ENCODE data around the gene MMP3. TPM values are rescaled to one million over a fixed set of nuclear protein-coding genes. Genes with fewer than 3 reads are reported as not detected.

The MMP3 gene
- polyA plus RNA-seq, 1 experiment: 59.4 TPM

DNA sequence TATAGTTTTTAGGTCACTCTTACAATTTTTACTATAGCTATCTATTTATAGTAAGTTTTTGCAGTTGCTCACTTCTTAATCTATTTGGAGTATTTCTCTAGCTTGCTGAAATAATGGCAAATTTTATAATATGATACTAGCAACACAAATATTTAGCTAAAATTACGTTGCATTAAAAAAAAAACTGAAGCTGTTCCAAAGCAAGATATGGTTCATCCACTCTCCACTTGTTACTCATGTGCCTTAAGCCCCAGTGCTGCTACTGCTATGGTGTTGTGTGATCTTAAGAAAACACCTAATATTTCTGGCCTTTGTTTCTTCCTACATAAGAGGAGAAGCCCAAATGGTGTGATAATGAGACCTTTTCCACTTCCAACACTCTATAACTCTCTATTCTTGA lies 479 bp downstream of the MMP3 start:
- Histone ChIP-seq H3K27me3 (ENCODE audit: control insufficient read depth, insufficient read depth, low read length) (no peaks in the 10 kb centered on the region), H3K4me3 (ENCODE audit: low read depth, low read length) (no peak overlapping the region), H3K36me3 (ENCODE audit: control insufficient read depth, insufficient read depth, low read length) (no peaks in the 10 kb centered on the region)
- ChIA-PET POLR2A (no interaction called here), CTCF (interaction anchor here (0.6 to 2.1 kb wide), 5 partner anchors 12 to 171 kb away, joined by 3 to 9 read pairs (median 3); no protein-coding TSS in a partner anchor)
- DNase-seq (ENCODE audit: low read depth): no peak
- TF ChIP-seq, protein P1, sequence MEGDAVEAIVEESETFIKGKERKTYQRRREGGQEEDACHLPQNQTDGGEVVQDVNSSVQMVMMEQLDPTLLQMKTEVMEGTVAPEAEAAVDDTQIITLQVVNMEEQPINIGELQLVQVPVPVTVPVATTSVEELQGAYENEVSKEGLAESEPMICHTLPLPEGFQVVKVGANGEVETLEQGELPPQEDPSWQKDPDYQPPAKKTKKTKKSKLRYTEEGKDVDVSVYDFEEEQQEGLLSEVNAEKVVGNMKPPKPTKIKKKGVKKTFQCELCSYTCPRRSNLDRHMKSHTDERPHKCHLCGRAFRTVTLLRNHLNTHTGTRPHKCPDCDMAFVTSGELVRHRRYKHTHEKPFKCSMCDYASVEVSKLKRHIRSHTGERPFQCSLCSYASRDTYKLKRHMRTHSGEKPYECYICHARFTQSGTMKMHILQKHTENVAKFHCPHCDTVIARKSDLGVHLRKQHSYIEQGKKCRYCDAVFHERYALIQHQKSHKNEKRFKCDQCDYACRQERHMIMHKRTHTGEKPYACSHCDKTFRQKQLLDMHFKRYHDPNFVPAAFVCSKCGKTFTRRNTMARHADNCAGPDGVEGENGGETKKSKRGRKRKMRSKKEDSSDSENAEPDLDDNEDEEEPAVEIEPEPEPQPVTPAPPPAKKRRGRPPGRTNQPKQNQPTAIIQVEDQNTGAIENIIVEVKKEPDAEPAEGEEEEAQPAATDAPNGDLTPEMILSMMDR (IDR thresholded peaks at IDR 0.05; ENCODE audit: insufficient read depth, low read depth, low read length): no peak

DNA sequence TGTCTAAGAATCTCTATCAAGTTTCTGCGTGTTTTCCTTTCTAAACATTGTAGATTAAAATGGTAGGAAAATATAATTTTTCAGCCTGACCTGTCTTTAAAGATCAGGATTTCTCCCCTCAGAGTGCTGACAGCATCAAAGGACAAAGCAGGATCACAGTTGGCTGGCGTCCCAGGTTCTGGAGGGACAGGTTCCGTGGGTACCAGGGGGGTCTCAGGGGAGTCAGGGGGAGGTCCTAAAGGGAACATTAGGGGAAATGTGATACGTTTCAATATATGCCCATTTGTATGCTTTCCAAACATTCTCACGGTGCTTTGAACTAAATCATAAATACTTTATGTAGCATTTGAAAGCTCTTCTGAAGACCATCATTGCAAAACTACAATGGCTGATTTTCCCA lies 3.4 kb downstream of the MMP3 start:
- CTCF ChIA-PET: interaction anchor here (0.8 to 1.4 kb wide), 3 partner anchors 9 to 75 kb away, joined by 3 to 4 read pairs (median 3); no protein-coding TSS in a partner anchor

DNA sequence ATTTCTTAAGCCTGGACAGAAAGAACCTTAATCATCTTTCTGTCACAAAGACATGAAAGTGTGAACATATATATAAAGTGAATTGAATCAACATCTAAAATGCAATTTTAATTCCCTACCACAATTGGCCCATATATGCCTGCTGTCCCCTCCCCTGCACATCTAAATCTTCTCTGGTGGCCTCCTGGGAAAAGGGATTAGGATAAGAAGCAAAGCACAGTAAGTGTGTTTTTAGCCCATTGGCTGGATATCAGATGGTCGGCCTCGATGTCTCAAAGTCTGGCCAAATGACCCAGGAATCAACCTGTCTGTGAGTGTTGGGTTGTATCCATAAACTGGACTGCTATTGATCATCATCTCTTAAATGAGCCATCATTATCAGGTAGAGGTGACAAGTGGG lies 5.8 kb downstream of the MMP3 start:
- Histone ChIP-seq H3K4me3 (ENCODE audit: low read depth, low read length) (no peak overlapping the region), H3K36me3 (ENCODE audit: control insufficient read depth, insufficient read depth, low read length) (no peaks in the 10 kb centered on the region), H3K27me3 (ENCODE audit: control insufficient read depth, insufficient read depth, low read length) (no peaks in the 10 kb centered on the region)
- TF ChIP-seq, protein P1 (IDR thresholded peaks at IDR 0.05; ENCODE audit: insufficient read depth, low read depth, low read length): no peak
- ChIA-PET CTCF (interaction anchor here (2.4 to 2.7 kb wide), 2 partner anchors 77 to 103 kb away, joined by 11 to 12 read pairs; no protein-coding TSS in a partner anchor), POLR2A (no interaction called here)
- DNase-seq (ENCODE audit: low read depth): no peak

More for the DNA sequence above, 3.4 kb downstream of the MMP3 start:
- Histone ChIP-seq H3K27me3 (ENCODE audit: control insufficient read depth, insufficient read depth, low read length) (no peaks in the 10 kb centered on the region), H3K36me3 (ENCODE audit: control insufficient read depth, insufficient read depth, low read length) (no peaks in the 10 kb centered on the region), H3K4me3 (ENCODE audit: low read depth, low read length) (no peak overlapping the region)
- TF ChIP-seq, protein P1 (IDR thresholded peaks at IDR 0.05; ENCODE audit: insufficient read depth, low read depth, low read length): no peak
- POLR2A ChIA-PET: no interaction called here
- DNase-seq (ENCODE audit: low read depth): no peak

DNA sequence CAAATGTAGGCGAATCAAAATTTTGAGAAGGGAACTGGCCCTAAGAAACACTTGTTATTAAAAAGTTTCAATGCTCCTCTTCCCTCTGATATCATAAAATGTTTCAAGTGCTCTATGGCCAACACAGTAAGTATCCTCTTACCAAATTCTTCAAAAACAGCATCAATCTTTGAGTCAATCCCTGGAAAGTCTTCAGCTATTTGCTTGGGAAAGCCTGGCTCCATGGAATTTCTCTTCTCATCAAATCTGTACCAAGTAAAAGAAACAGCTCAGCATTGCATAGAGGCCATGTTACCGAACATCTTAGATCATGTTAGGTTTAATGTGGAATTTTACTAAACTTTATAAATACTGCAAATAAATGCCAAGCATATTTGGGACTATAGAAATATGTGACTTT lies 6.3 kb downstream of the MMP3 start:
- DNase-seq (ENCODE audit: low read depth): no peak
- no peaks in the 10 kb centered on the region for H3K27me3 ChIP-seq (ENCODE audit: control insufficient read depth, insufficient read depth, low read length)
- H3K4me3 ChIP-seq (ENCODE audit: low read depth, low read length): no peak overlapping the region
- ChIA-PET POLR2A (no interaction called here), CTCF (interaction anchor here (1.4 to 2.7 kb wide), 3 partner anchors 78 to 255 kb away, joined by 3 to 12 read pairs (median 11); partner anchors contain the start of gene DCUN1D5)
- TF ChIP-seq, protein P1 (IDR thresholded peaks at IDR 0.05; ENCODE audit: insufficient read depth, low read depth, low read length): no peak
- H3K36me3 ChIP-seq (ENCODE audit: control insufficient read depth, insufficient read depth, low read length): no peaks in the 10 kb centered on the region

DNA sequence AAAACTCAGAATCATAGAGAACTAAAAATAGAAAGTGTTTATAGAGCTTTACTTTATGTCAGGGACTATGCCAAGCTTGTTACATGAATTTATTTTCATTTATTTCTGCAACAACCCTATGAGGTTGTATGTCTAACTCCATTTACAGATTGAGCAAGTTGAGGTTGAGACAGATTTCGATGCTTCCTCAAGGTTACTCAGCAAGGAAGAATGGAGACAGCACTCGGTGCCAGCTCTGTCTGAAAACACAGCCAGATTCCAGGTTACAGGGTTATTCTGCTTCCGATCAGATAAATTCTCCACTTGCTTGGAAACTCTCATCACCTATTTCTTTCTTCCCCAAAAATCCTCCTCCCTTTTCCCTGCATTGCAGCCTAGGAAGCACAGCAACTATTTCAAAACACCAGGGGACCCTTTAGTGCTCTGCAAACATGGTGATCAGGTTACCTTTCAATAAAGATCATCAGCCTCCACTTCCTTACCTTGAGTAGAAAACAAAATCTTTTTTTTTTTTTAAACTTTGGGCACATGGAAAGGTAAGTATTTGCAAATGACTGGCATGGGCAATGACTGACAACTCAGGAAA lies 7.0 kb downstream of the MMP3 start:
- TF ChIP-seq, protein P1 (IDR thresholded peaks at IDR 0.05; ENCODE audit: insufficient read depth, low read depth, low read length): no peak
- ChIA-PET CTCF (interaction anchor here (0.6 to 2.7 kb wide), 5 partner anchors 78 to 490 kb away, joined by 3 to 12 read pairs (median 4); partner anchors contain the start of gene DCUN1D5), POLR2A (interaction anchor here (0.6 kb wide), 1 partner anchor 617 kb away, joined by 3 read pairs; no protein-coding TSS in a partner anchor)
- no peaks in the 10 kb centered on the region for H3K27me3 ChIP-seq (ENCODE audit: control insufficient read depth, insufficient read depth, low read length)
- DNase-seq (ENCODE audit: low read depth): peak; percentile 41
- H3K4me3 ChIP-seq (ENCODE audit: low read depth, low read length): no peak overlapping the region
- H3K36me3 ChIP-seq (ENCODE audit: control insufficient read depth, insufficient read depth, low read length): no peaks in the 10 kb centered on the region

Data from BJ (cell line).